ENCODE data around the gene LYPD3.

- no peak for TF ChIP-seq CTBP1 (IDR thresholded peaks at IDR 0.05; ENCODE audit: borderline replicate concordance)
- no peak for TF ChIP-seq FOXM1 (IDR thresholded peaks at IDR 0.05; ENCODE audit: borderline replicate concordance)
- TF ChIP-seq NFRKB (IDR thresholded peaks at IDR 0.05): no peak
- TF ChIP-seq ZNF384 (IDR thresholded peaks at IDR 0.05): no peak
- no peak for TF ChIP-seq PKNOX1 (IDR thresholded peaks at IDR 0.05)
- no peak for TF ChIP-seq BHLHE40 (IDR thresholded peaks at IDR 0.05; ENCODE audit: borderline replicate concordance)
- no peak for TF ChIP-seq SUZ12 (IDR thresholded peaks at IDR 0.05)
- TF ChIP-seq HDGF (IDR thresholded peaks at IDR 0.05; ENCODE audit: borderline replicate concordance): no peak
- TF ChIP-seq ELF4 (IDR thresholded peaks at IDR 0.05): no peak
- no peak for TF ChIP-seq TARDBP (IDR thresholded peaks at IDR 0.05)
Observed at GRCh38 chr19:43485951-43486350, 20.5 kb upstream of the LYPD3 start.

Data from HEK293T (cell line).